Measurements from ENCODE around the gene MRNIP. TPM values are rescaled to one million over a fixed set of nuclear protein-coding genes. Genes with fewer than 3 reads are reported as not detected.

Gene MRNIP
- total RNA-seq, 1 experiment from 2014 or later = 39.9 TPM

DNA sequence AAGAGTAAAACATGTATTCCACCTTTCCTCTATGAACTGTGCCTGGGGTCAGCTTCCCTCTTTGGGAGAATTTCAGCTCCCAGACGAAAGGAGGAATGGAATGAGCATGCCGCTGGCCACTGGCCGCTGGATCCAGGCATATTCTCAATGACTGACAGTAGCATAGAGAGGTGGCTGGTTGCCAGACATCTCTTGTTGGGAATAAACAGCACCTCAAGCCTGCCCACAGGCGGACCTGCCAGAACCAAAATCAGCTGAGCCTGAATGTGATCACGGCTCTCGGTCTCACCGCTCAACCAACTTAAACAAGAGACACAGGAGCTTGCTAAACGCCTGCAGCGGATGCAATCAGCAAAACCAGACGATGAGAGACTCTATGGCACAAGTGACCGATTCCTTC, 28.5 kb upstream of the MRNIP start:
- H4K20me1 ChIP-seq (ENCODE audit: insufficient read depth) = no peaks in the 10 kb centered on the region; the same call in 1 of the 2 replicates
- H3K9me3 ChIP-seq (ENCODE audit: insufficient read depth, low read depth) = peaks cover 16% of the 10 kb centered on the region
- no peak overlapping the region for H2AFZ ChIP-seq
- H3K27me3 ChIP-seq (ENCODE audit: insufficient read depth, low read depth) = no peaks in the 10 kb centered on the region
- H3F3A ChIP-seq (ENCODE audit: insufficient read depth, low read depth) = no peaks in the 10 kb centered on the region
- H3K4me2 ChIP-seq = no peak overlapping the region
- no peak for DNase-seq
- CTCF ChIA-PET = no interaction called here
- peaks cover 38% of the 10 kb centered on the region for H3K36me3 ChIP-seq (ENCODE audit: low read depth)
- H3K9me2 ChIP-seq (ENCODE audit: insufficient read depth) = no peaks in the 10 kb centered on the region
- no peak overlapping the region for H3K27ac ChIP-seq
- no TSS peak for BruUV-seq (replicated peaks)
- POLR2A ChIA-PET (ENCODE audit: unreplicated experiment) = no interaction called here
- no peaks in the 10 kb centered on the region for H3K79me2 ChIP-seq (ENCODE audit: low read depth)
- intact Hi-C loops (cut with micrococcal nuclease; ENCODE audit: unreplicated experiment) = no loop called here
- no peaks in the 10 kb centered on the region for H3K4me1 ChIP-seq (replicated peaks; ENCODE audit: insufficient read depth)
- TF ChIP-seq, protein P1, sequence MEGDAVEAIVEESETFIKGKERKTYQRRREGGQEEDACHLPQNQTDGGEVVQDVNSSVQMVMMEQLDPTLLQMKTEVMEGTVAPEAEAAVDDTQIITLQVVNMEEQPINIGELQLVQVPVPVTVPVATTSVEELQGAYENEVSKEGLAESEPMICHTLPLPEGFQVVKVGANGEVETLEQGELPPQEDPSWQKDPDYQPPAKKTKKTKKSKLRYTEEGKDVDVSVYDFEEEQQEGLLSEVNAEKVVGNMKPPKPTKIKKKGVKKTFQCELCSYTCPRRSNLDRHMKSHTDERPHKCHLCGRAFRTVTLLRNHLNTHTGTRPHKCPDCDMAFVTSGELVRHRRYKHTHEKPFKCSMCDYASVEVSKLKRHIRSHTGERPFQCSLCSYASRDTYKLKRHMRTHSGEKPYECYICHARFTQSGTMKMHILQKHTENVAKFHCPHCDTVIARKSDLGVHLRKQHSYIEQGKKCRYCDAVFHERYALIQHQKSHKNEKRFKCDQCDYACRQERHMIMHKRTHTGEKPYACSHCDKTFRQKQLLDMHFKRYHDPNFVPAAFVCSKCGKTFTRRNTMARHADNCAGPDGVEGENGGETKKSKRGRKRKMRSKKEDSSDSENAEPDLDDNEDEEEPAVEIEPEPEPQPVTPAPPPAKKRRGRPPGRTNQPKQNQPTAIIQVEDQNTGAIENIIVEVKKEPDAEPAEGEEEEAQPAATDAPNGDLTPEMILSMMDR (conservative IDR thresholded peaks at IDR 0.05) = no peak
- TF ChIP-seq EZH2 (IDR thresholded peaks at IDR 0.05; ENCODE audit: low read depth) = no peak
- H3K4me3 ChIP-seq = no peak overlapping the region

DNA sequence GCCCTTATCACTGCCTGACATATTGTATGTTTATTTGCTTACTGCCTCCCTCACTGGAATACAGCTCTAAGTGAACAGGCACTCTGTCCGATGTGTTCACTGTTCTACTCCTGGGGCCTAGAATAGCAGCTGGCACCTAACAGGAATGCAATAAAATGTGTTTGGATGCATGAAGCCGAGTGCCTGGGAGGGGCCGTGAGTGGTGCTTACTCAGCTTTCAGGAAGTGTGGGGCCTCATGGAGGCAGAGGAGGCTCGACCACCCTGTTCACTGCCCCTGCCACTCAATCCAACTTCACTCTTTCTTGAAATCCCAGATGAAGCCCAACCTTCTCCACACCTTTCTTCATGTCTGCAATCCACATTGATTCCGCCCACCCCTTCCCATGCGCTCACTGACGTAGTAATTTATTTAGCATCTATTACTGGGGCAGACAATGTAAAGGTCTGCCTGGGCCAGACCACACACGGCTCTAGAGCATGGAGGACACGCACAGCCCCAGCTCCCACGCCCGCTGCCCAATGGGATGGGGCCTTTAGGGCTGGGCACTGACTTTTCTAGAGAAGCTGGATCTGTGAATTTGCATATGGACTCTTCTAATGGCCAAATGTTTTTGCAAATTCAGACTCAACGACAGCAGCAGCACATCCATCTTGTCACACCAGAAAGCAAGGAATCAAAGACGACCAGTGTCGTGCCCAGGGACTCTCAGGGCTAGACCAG, 27.7 kb upstream of the MRNIP start:
- no peak for DNase-seq
- intact Hi-C loops (cut with micrococcal nuclease; ENCODE audit: unreplicated experiment) = no loop called here
- H2AFZ ChIP-seq = no peak overlapping the region
- BruUV-seq (replicated peaks) = no TSS peak
- no peaks in the 10 kb centered on the region for H3K79me2 ChIP-seq (ENCODE audit: low read depth)
- ChIA-PET CTCF (no interaction called here), POLR2A (ENCODE audit: unreplicated experiment) (no interaction called here)
- no peaks in the 10 kb centered on the region for H3F3A ChIP-seq (ENCODE audit: insufficient read depth, low read depth)
- no peaks in the 10 kb centered on the region for H3K4me1 ChIP-seq (replicated peaks; ENCODE audit: insufficient read depth)
- peaks cover 16% of the 10 kb centered on the region for H3K9me3 ChIP-seq (ENCODE audit: insufficient read depth, low read depth)
- no peaks in the 10 kb centered on the region for H3K27me3 ChIP-seq (ENCODE audit: insufficient read depth, low read depth)
- H3K36me3 ChIP-seq (ENCODE audit: low read depth) = peaks cover 38% of the 10 kb centered on the region
- no peaks in the 10 kb centered on the region for H4K20me1 ChIP-seq (ENCODE audit: insufficient read depth)
- TF ChIP-seq EZH2 (IDR thresholded peaks at IDR 0.05; ENCODE audit: low read depth) = no peak
- TF ChIP-seq, protein P1 (conservative IDR thresholded peaks at IDR 0.05) = no peak
- no peaks in the 10 kb centered on the region for H3K9me2 ChIP-seq (ENCODE audit: insufficient read depth)
- H3K27ac ChIP-seq = no peak overlapping the region
- no peak overlapping the region for H3K4me2 ChIP-seq
- no peak overlapping the region for H3K4me3 ChIP-seq

DNA sequence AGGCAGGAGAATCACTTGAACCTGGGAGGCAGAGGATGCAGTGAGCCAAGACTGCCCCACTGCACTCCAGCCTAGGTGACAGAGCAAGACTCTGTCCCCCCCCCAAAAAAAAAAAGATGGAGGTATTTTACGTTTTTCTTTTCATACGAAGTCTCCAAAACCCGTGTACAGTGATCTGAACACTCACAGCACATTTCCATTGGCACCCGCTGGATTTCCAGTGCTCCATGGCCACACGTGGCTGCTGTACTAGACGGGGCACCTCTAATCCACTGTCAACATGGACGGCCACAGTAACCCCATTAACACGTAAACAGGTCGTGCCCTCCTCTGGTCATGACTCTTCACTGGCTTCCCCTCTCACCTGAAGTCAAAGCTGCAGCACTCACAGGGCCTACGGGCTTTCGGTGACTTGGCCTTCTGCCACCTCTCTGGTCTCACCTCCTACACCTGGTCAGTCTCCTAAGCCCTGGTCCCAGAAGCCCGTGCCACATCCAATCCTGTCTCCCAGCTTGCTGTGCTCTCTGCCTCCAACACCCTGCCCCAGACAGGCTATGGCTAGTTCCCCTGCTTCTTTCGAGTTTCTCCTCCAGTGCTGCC, 27.0 kb upstream of the MRNIP start:
- Histone ChIP-seq H3K79me2 (ENCODE audit: low read depth) (no peaks in the 10 kb centered on the region), H3K36me3 (ENCODE audit: low read depth) (peaks cover 38% of the 10 kb centered on the region), H3K9me2 (ENCODE audit: insufficient read depth) (no peaks in the 10 kb centered on the region), H3K4me1 (replicated peaks; ENCODE audit: insufficient read depth) (no peaks in the 10 kb centered on the region), H4K20me1 (ENCODE audit: insufficient read depth) (no peaks in the 10 kb centered on the region), H3K4me3 (no peak overlapping the region), H3K9me3 (ENCODE audit: insufficient read depth, low read depth) (peaks cover 16% of the 10 kb centered on the region), H3K4me2 (no peak overlapping the region), H3K27me3 (ENCODE audit: insufficient read depth, low read depth) (no peaks in the 10 kb centered on the region), H2AFZ (no peak overlapping the region), H3K27ac (no peak overlapping the region), H3F3A (ENCODE audit: insufficient read depth, low read depth) (no peaks in the 10 kb centered on the region)
- BruUV-seq (replicated peaks) = no TSS peak
- ChIA-PET POLR2A (ENCODE audit: unreplicated experiment) (no interaction called here), CTCF (no interaction called here)
- no peak for DNase-seq
- intact Hi-C loops (cut with micrococcal nuclease; ENCODE audit: unreplicated experiment) = no loop called here
- TF ChIP-seq EZH2 (IDR thresholded peaks at IDR 0.05; ENCODE audit: low read depth) = no peak
- TF ChIP-seq, protein P1 (conservative IDR thresholded peaks at IDR 0.05) = no peak
